Measurements from ENCODE around the gene BABAM2.

- TF ChIP-seq CTCF (IDR thresholded peaks at IDR 0.05) = no peak
- no peak for TF ChIP-seq POLR2A (IDR thresholded peaks at IDR 0.05)
Measured at GRCh38 chr2:27847333-27847732, 43.2 kb upstream of the BABAM2 start.

Measured in Peyer's patch (tissue), 4 donors.